Panc1 (cell line): ENCODE data around the gene LAMC3.

Experiments
- CTCF ChIP-seq: fragments of 450-650 bp; IDR thresholded peaks from 2 replicates; pipeline ENCODE4 v1.5.1; 2017; ENCODE audit warnings: mild to moderate bottlenecking
- POLR2AphosphoS5 ChIP-seq: IDR thresholded peaks from 2 replicates; pipeline ENCODE4 v1.6.1; 2012; ENCODE audit warnings: mild to moderate bottlenecking, low read depth, low read length, moderate library complexity
- REST ChIP-seq, 2 experiments: IDR thresholded peaks; 2 replicates each; pipeline ENCODE4 v1.6.1; 2011 to 2012; ENCODE audit warnings: low read depth in 2 of 2, control low read depth in 1 of 2, low read length in 1 of 2, mild to moderate bottlenecking in 1 of 2, moderate library complexity in 1 of 2; ENCODE audit not compliant: insufficient read depth in 1 of 2

GRCh38 chr9:131015112-131015511 lies 6.1 kb downstream of the LAMC3 start:
- TF ChIP-seq CTCF = no peak
- TF ChIP-seq REST (IDR thresholded peaks at IDR 0.05; ENCODE audit: insufficient read depth in 1 of 2, low read depth in 2 of 2, low read length in 1 of 2) = no peak
- no peak for TF ChIP-seq POLR2AphosphoS5
